ENCODE results near the gene UBE2D2.
"Not testable (repeated sequence)": the region's sequence is repeated elsewhere in the genome, so short reads cannot be mapped to it uniquely, and the experiment has no call there.

The UBE2D2 gene

GRCh38 chr5:139560752-139561654, at the start of gene UBE2D2:
UBE2D2 (plus strand) TSS chr5:139561339; CDS start chr5:139561792, 453 bp downstream.
- in situ Hi-C loops (cut with HindIII; ENCODE audit: low pct_ligation_motif_present, low sequenced_read_pairs): no loop called here
- peak; percentile 94 for DNase-seq
- no peaks in the 10 kb centered on the region for H3K36me3 ChIP-seq (replicated peaks)
- H3K4me3 ChIP-seq (ENCODE audit: low read depth, low read length): peak within 1 kb of the TSS; percentile 89
- TF ChIP-seq CTCF (IDR thresholded peaks at IDR 0.05; ENCODE audit: low read depth, low read length, missing control alignments): no peak
- H3K27ac ChIP-seq: peak within 1 kb of the TSS; percentile 71
- H3K27me3 ChIP-seq (replicated peaks): no peaks in the 10 kb centered on the region

- no peak for DNase-seq
- Histone ChIP-seq H3K4me3 (ENCODE audit: low read depth, low read length) (no peak overlapping the region), H3K36me3 (replicated peaks) (no peaks in the 10 kb centered on the region), H3K27me3 (replicated peaks) (no peaks in the 10 kb centered on the region), H3K27ac (no peak overlapping the region)
- in situ Hi-C loops (cut with HindIII; ENCODE audit: low pct_ligation_motif_present, low sequenced_read_pairs): loop anchor here (10.0 kb wide), 1 partner anchor 98 kb away; no protein-coding TSS in a partner anchor
- peak; percentile 18 for TF ChIP-seq CTCF (IDR thresholded peaks at IDR 0.05; ENCODE audit: low read depth, low read length, missing control alignments)
Measured at GRCh38 chr5:139512786-139513390, 48.3 kb upstream of the UBE2D2 start.

- TF ChIP-seq CTCF (IDR thresholded peaks at IDR 0.05; ENCODE audit: low read depth, low read length, missing control alignments): peak; percentile 85
- H3K36me3 ChIP-seq (replicated peaks); H3K4me3 ChIP-seq (ENCODE audit: low read depth, low read length); H3K27ac ChIP-seq; H3K27me3 ChIP-seq (replicated peaks): not testable (repeated sequence)
- in situ Hi-C loops (cut with HindIII; ENCODE audit: low pct_ligation_motif_present, low sequenced_read_pairs): loop anchor here (10.0 kb wide), 1 partner anchor 99 kb away; no protein-coding TSS in a partner anchor
- peak; percentile 79 for DNase-seq
Measured at GRCh38 chr5:139513434-139513833, 47.7 kb upstream of the UBE2D2 start.

- TF ChIP-seq CTCF (IDR thresholded peaks at IDR 0.05; ENCODE audit: low read depth, low read length, missing control alignments): no peak
- no peak overlapping the region for H3K4me3 ChIP-seq (ENCODE audit: low read depth, low read length)
- in situ Hi-C loops (cut with HindIII; ENCODE audit: low pct_ligation_motif_present, low sequenced_read_pairs): loop anchor here (10.0 kb wide), 1 partner anchor 99 kb away; no protein-coding TSS in a partner anchor
- H3K27ac ChIP-seq: no peak overlapping the region
- no peaks in the 10 kb centered on the region for H3K36me3 ChIP-seq (replicated peaks)
- no peaks in the 10 kb centered on the region for H3K27me3 ChIP-seq (replicated peaks)
- DNase-seq: no peak
Measured at GRCh38 chr5:139513852-139514485, 47.2 kb upstream of the UBE2D2 start.

GRCh38 chr5:139514486-139514856, 46.7 kb upstream of the UBE2D2 start:
- TF ChIP-seq CTCF (IDR thresholded peaks at IDR 0.05; ENCODE audit: low read depth, low read length, missing control alignments): no peak
- DNase-seq: no peak
- Histone ChIP-seq H3K4me3 (ENCODE audit: low read depth, low read length) (no peak overlapping the region), H3K36me3 (replicated peaks) (no peaks in the 10 kb centered on the region), H3K27ac (no peak overlapping the region), H3K27me3 (replicated peaks) (no peaks in the 10 kb centered on the region)
- in situ Hi-C loops (cut with HindIII; ENCODE audit: low pct_ligation_motif_present, low sequenced_read_pairs): loop anchor here (10.0 kb wide), 1 partner anchor 100 kb away; no protein-coding TSS in a partner anchor

Data from brain microvascular endothelial cell (primary cell).